Hepatocyte (in vitro differentiated cells): Measurements from ENCODE around the gene GPC3. TPM values are rescaled to one million over a fixed set of nuclear protein-coding genes. Genes with fewer than 3 reads are reported as not detected.

Source experiments
- DNase-seq: peaks from one replicate; pipeline ENCODE4 v3.0.0-alpha.2; 2016; ENCODE audit warnings: low spot score
- H2AFZ ChIP-seq: fragments of 200-600 bp; sonication (generic); 2 replicates; pipeline ENCODE4 v1.6.0; 2016; ENCODE audit warnings: antibody characterized with exemption, mild to moderate bottlenecking
- H3K27ac ChIP-seq: fragments of 200-600 bp; sonication (generic); 2 replicates; pipeline ENCODE4 v1.5.1; 2016; ENCODE audit warnings: mild to moderate bottlenecking
- H3K27me3 ChIP-seq: fragments of 200-600 bp; sonication (generic); 2 replicates; pipeline ENCODE4 v1.6.1; 2016
- H3K36me3 ChIP-seq: fragments of 200-600 bp; sonication (generic); replicated peaks from 2 replicates; pipeline ENCODE4 v1.5.1; 2016; ENCODE audit warnings: low read depth; ENCODE audit not compliant: insufficient read depth
- H3K4me1 ChIP-seq: fragments of 200-600 bp; sonication (generic); 2 replicates; pipeline ENCODE4 v1.5.1; 2016; ENCODE audit warnings: mild to moderate bottlenecking, moderate library complexity; ENCODE audit not compliant: insufficient read depth
- H3K4me2 ChIP-seq: fragments of 200-600 bp; sonication (generic); 2 replicates; pipeline ENCODE4 v1.6.0; 2016
- H3K4me3 ChIP-seq: fragments of 200-600 bp; sonication (generic); 2 replicates; pipeline ENCODE4 v1.5.1; 2016; ENCODE audit warnings: mild to moderate bottlenecking
- H3K79me2 ChIP-seq: fragments of 200-600 bp; sonication (generic); 2 replicates; pipeline ENCODE4 v1.6.0; 2017; ENCODE audit warnings: mild to moderate bottlenecking
- H3K9me2 ChIP-seq: fragments of 200-600 bp; sonication (generic); replicated peaks from 2 replicates; pipeline ENCODE4 v1.6.0; 2017; ENCODE audit warnings: mild to moderate bottlenecking; ENCODE audit not compliant: insufficient read depth
- H3K9me3 ChIP-seq: fragments of 200-600 bp; sonication (generic); 2 replicates; pipeline ENCODE4 v1.5.1; 2016; ENCODE audit warnings: low read depth, mild to moderate bottlenecking
- H4K20me1 ChIP-seq: fragments of 200-600 bp; sonication (generic); 2 replicates; pipeline ENCODE4 v1.6.0; 2016; ENCODE audit warnings: mild to moderate bottlenecking; ENCODE audit not compliant: insufficient read depth, poor library complexity, severe bottlenecking
- CTCF ChIP-seq: fragments of 200-600 bp; sonication (generic); IDR thresholded peaks from 2 replicates; pipeline ENCODE4 v1.5.1; 2016; ENCODE audit warnings: antibody characterized with exemption, mild to moderate bottlenecking; ENCODE audit not compliant: poor library complexity
- EZH2 ChIP-seq: fragments of 200-600 bp; sonication (generic); IDR thresholded peaks from 2 replicates; pipeline ENCODE4 v1.6.1; 2016; ENCODE audit warnings: antibody characterized with exemption, mild to moderate bottlenecking, borderline replicate concordance
- EZH2phosphoT487 ChIP-seq: fragments of 200-600 bp; sonication (generic); IDR thresholded peaks from one replicate; pipeline ENCODE4 v1.6.1; 2018; ENCODE audit warnings: antibody characterized with exemption, mild to moderate bottlenecking, low read depth, moderate library complexity; ENCODE audit not compliant: unreplicated experiment, severe bottlenecking
- WGBS: methylation state at CpG from one replicate; pipeline ENCODE4 v1.1.6; 2016; ENCODE audit warnings: low lambda C conversion rate; ENCODE audit errors: missing lambda C conversion rate; 5-methylcytosine and 5-hydroxymethylcytosine counted together
- polyA plus RNA-seq: library from polyadenylated mRNA; unstranded; fragments of >200 nt; fragmentation: Nextera tagmentation; extraction: Ambion mirVana; gene quantifications from 2 replicates; pipeline ENCODE4 v1.2.1, GENCODE V29; 2016
- total RNA-seq: library from RNA; depleted of rRNA; stranded (reverse); fragments of >200 nt; gene quantifications from 2 replicates; pipeline ENCODE4 v1.2.3, GENCODE V29; 2014

The GPC3 gene
- total and polyA plus RNA-seq, 2 experiments from 2014 or later, result 789 to 860 TPM

GRCh38 chrX:133908223-133908955 lies 77.0 kb downstream of the GPC3 start:
- no peak overlapping the region for H3K4me2 ChIP-seq
- no peaks in the 10 kb centered on the region for H3K79me2 ChIP-seq
- WGBS, result 45% methylated on average over 3 of the region's 3 CpGs
- H3K4me3 ChIP-seq, result no peak overlapping the region
- H3K4me1 ChIP-seq, result no peaks in the 10 kb centered on the region
- TF ChIP-seq EZH2 (no peak), EZH2phosphoT487 (no peak)
- H4K20me1 ChIP-seq, result no peaks in the 10 kb centered on the region
- no peaks in the 10 kb centered on the region for H3K27me3 ChIP-seq
- no peaks in the 10 kb centered on the region for H3K9me3 ChIP-seq
- no peak overlapping the region for H3K27ac ChIP-seq
- H3K36me3 ChIP-seq, result no peaks in the 10 kb centered on the region
- DNase-seq, result no peak
- no peak overlapping the region for H2AFZ ChIP-seq
- H3K9me2 ChIP-seq, result no peaks in the 10 kb centered on the region

- Histone ChIP-seq H3K79me2 (no peaks in the 10 kb centered on the region), H3K27me3 (no peaks in the 10 kb centered on the region), H3K9me2 (no peaks in the 10 kb centered on the region), H3K36me3 (no peaks in the 10 kb centered on the region), H3K9me3 (no peaks in the 10 kb centered on the region), H2AFZ (no peak overlapping the region), H3K4me3 (no peak overlapping the region), H3K4me1 (no peaks in the 10 kb centered on the region), H4K20me1 (no peaks in the 10 kb centered on the region), H3K27ac (no peak overlapping the region), H3K4me2 (no peak overlapping the region)
- TF ChIP-seq CTCF (no peak), EZH2phosphoT487 (no peak), EZH2 (no peak)
- no peak for DNase-seq
- WGBS, result 68% methylated on average over 2 of the region's 2 CpGs
Observed at GRCh38 chrX:133907606-133908005, 77.8 kb downstream of the GPC3 start.

GRCh38 chrX:133905305-133905704 lies 80.1 kb downstream of the GPC3 start:
- TF ChIP-seq EZH2, result no peak
- TF ChIP-seq CTCF, result no peak
- TF ChIP-seq EZH2phosphoT487, result no peak
- H3K9me3 ChIP-seq, result no peaks in the 10 kb centered on the region
- no peaks in the 10 kb centered on the region for H4K20me1 ChIP-seq
- no peak overlapping the region for H3K4me3 ChIP-seq
- no peaks in the 10 kb centered on the region for H3K36me3 ChIP-seq
- H3K4me1 ChIP-seq, result no peaks in the 10 kb centered on the region
- 68% methylated on average over 3 of the region's 3 CpGs for WGBS
- H3K4me2 ChIP-seq, result no peak overlapping the region
- no peaks in the 10 kb centered on the region for H3K27me3 ChIP-seq
- H3K27ac ChIP-seq, result no peak overlapping the region
- no peak for DNase-seq
- H3K9me2 ChIP-seq, result no peaks in the 10 kb centered on the region
- no peak overlapping the region for H2AFZ ChIP-seq
- H3K79me2 ChIP-seq, result no peaks in the 10 kb centered on the region

GRCh38 chrX:133897593-133898163 lies 87.7 kb downstream of the GPC3 start:
- Histone ChIP-seq H3K36me3 (no peaks in the 10 kb centered on the region), H3K9me3 (no peaks in the 10 kb centered on the region), H4K20me1 (no peaks in the 10 kb centered on the region), H3K4me3 (no peak overlapping the region), H2AFZ (no peak overlapping the region), H3K9me2 (no peaks in the 10 kb centered on the region), H3K4me1 (no peaks in the 10 kb centered on the region), H3K27ac (no peak overlapping the region), H3K4me2 (no peak overlapping the region), H3K27me3 (no peaks in the 10 kb centered on the region), H3K79me2 (no peaks in the 10 kb centered on the region)
- WGBS, result 57% methylated on average over 4 of the region's 4 CpGs
- TF ChIP-seq EZH2phosphoT487, result no peak
- no peak for TF ChIP-seq EZH2
- no peak for TF ChIP-seq CTCF
- no peak for DNase-seq
